HepG2 (cell line): Measurements from ENCODE around the gene DUS3L. TPM values are rescaled to one million over a fixed set of nuclear protein-coding genes. Genes with fewer than 3 reads are reported as not detected.
A peak's percentile ranks its signal among the peaks of the same experiment; 100 is the strongest.

Experiments used
- WIZ ChIP-seq: sonication (generic); formaldehyde crosslinking; IDR thresholded peaks from 2 replicates; pipeline ENCODE4 v1.5.1; 2020; ENCODE audit warnings: mild to moderate bottlenecking, missing genetic modification reagents
- ZFP62 ChIP-seq: sonication (generic); formaldehyde crosslinking; IDR thresholded peaks from 2 replicates; pipeline ENCODE4 v1.4.0; 2020; ENCODE audit warnings: missing genetic modification reagents
- ZNF33B ChIP-seq: sonication (generic); formaldehyde crosslinking; IDR thresholded peaks from 2 replicates; pipeline ENCODE4 v1.5.1; 2020; ENCODE audit warnings: mild to moderate bottlenecking, missing genetic modification reagents
- ZNF709 ChIP-seq: sonication (generic); formaldehyde crosslinking; IDR thresholded peaks from 2 replicates; pipeline ENCODE4 v1.5.0; 2020; ENCODE audit warnings: mild to moderate bottlenecking, missing genetic modification reagents
- polyA plus RNA-seq, 8 experiments: library from polyadenylated mRNA; depleted of rRNA in 3 of 8; stranded (reverse) in 7 of 8; unstranded in 1 of 8; fragments of >200 nt; fragmentation: Illumina TruSeq in 4 of 8; extraction: Trizol in 4 of 8; gene quantifications; 2 replicates each; pipeline versions ENCODE4 v1.2.1 to v1.2.3, GENCODE V29; 2011 to 2016; ENCODE audit warnings: low read depth in 4 of 8, missing spikeins in 1 of 8, mixed read lengths in 1 of 8; ENCODE audit not compliant: insufficient read depth in 1 of 8
- total RNA-seq, 5 experiments: library from RNA; depleted of rRNA; stranded (reverse); fragments of >200 nt; fragmentation: Illumina TruSeq; extraction: Trizol; gene quantifications; 2 replicates each; pipeline ENCODE4 v1.2.3, GENCODE V29; 2016; ENCODE audit warnings: low read depth in 1 of 5
- TF ChIP-seq, protein P1 (sequence below): sonication (generic); formaldehyde crosslinking; IDR thresholded peaks from 2 replicates; pipeline ENCODE4 v1.5.1; 2020; ENCODE audit warnings: mild to moderate bottlenecking, missing genetic modification reagents, moderate library complexity
- TF ChIP-seq, protein P2 (sequence below): sonication (generic); formaldehyde crosslinking; IDR thresholded peaks from 2 replicates; pipeline ENCODE4 v1.5.1; 2020; ENCODE audit warnings: missing genetic modification reagents, mild to moderate bottlenecking, borderline replicate concordance
- TF ChIP-seq, protein P3 (sequence below): sonication (generic); formaldehyde crosslinking; conservative IDR thresholded peaks from 2 replicates; pipeline ENCODE4 v1.5.0; 2020; ENCODE audit warnings: missing genetic modification reagents

DUS3L gene
- total and polyA plus RNA-seq, 2 of the 13 experiments (the other 11 are each of a cell fraction or from before 2014, with no cell fraction given), result 13.3 to 25.1 TPM

DNA sequence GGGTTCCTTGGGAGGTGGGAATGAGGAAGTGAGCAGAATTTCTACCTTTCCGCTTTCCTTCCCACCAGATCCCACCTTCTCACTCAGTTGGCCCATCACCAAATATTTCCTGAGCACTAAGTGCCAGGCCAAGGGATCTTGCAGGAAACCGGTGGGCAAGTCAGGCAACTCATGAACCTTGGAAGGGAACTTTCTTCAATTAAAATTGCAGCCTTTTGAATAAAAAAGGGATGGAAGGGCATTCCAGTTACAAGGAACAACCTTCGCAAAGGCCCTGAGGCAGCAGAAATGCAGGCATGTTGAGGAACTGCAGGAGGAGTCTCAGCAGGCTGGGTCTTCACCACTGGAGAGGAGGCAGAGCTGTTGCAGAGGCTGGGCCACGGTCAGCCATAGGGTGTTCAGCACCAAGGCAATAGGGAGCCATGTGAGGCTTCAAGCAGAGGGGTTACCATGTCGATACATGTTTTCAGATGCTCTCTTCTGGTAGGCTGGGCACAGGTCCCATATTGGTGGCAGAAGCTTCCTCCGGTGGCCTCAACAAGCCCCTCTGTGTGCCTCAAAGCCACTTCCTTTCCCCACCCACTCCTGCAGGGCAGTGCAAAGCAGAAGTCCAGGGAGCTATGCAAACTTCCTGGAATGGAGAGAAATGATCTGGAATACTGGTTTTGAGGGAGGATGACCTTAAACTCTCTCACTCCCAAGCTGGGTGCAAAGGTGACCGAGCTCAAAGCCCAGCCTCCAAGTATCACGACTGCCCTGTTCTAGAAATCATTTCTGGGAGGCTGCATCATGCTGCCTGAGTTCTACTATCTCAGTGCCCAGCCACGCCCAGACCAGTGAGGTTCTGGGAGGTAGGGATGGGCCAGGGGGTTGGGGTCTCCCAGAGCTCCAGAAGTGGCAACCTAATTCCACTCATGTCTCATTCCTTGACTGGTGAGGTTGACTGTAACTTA lies 48.4 kb upstream of the DUS3L start, which contains the start of gene FUT6 (continued):
- TF ChIP-seq, protein P1, sequence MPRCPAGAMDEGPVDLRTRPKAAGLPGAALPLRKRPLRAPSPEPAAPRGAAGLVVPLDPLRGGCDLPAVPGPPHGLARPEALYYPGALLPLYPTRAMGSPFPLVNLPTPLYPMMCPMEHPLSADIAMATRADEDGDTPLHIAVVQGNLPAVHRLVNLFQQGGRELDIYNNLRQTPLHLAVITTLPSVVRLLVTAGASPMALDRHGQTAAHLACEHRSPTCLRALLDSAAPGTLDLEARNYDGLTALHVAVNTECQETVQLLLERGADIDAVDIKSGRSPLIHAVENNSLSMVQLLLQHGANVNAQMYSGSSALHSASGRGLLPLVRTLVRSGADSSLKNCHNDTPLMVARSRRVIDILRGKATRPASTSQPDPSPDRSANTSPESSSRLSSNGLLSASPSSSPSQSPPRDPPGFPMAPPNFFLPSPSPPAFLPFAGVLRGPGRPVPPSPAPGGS (CRISPR knock-in tag), result no peak
- no peak for TF ChIP-seq ZNF709 (CRISPR knock-in tag)
- TF ChIP-seq ZNF33B (CRISPR knock-in tag), result 0 out of 2 replicates have a peak, but pooled peaks have one; percentile 49
- TF ChIP-seq WIZ (CRISPR knock-in tag), result no peak
- TF ChIP-seq ZFP62 (CRISPR knock-in tag), result no peak
- TF ChIP-seq, protein P2, sequence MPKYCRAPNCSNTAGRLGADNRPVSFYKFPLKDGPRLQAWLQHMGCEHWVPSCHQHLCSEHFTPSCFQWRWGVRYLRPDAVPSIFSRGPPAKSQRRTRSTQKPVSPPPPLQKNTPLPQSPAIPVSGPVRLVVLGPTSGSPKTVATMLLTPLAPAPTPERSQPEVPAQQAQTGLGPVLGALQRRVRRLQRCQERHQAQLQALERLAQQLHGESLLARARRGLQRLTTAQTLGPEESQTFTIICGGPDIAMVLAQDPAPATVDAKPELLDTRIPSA (CRISPR knock-in tag), result no peak
- TF ChIP-seq, protein P3, sequence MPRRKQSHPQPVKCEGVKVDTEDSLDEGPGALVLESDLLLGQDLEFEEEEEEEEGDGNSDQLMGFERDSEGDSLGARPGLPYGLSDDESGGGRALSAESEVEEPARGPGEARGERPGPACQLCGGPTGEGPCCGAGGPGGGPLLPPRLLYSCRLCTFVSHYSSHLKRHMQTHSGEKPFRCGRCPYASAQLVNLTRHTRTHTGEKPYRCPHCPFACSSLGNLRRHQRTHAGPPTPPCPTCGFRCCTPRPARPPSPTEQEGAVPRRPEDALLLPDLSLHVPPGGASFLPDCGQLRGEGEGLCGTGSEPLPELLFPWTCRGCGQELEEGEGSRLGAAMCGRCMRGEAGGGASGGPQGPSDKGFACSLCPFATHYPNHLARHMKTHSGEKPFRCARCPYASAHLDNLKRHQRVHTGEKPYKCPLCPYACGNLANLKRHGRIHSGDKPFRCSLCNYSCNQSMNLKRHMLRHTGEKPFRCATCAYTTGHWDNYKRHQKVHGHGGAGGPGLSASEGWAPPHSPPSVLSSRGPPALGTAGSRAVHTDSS, result no peak
